GDM1 (cell line): Measurements from ENCODE around the gene CERK.
"Not testable (repeated sequence)": the region's sequence is repeated elsewhere in the genome, so short reads cannot be mapped to it uniquely, and the experiment has no call there.

ENCODE experiments used
- DNase-seq: peaks from one replicate; lab custom pipeline; 2025; lab: John Stamatoyannopoulos, UW

Gene CERK, protein sequence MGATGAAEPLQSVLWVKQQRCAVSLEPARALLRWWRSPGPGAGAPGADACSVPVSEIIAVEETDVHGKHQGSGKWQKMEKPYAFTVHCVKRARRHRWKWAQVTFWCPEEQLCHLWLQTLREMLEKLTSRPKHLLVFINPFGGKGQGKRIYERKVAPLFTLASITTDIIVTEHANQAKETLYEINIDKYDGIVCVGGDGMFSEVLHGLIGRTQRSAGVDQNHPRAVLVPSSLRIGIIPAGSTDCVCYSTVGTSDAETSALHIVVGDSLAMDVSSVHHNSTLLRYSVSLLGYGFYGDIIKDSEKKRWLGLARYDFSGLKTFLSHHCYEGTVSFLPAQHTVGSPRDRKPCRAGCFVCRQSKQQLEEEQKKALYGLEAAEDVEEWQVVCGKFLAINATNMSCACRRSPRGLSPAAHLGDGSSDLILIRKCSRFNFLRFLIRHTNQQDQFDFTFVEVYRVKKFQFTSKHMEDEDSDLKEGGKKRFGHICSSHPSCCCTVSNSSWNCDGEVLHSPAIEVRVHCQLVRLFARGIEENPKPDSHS

DNA sequence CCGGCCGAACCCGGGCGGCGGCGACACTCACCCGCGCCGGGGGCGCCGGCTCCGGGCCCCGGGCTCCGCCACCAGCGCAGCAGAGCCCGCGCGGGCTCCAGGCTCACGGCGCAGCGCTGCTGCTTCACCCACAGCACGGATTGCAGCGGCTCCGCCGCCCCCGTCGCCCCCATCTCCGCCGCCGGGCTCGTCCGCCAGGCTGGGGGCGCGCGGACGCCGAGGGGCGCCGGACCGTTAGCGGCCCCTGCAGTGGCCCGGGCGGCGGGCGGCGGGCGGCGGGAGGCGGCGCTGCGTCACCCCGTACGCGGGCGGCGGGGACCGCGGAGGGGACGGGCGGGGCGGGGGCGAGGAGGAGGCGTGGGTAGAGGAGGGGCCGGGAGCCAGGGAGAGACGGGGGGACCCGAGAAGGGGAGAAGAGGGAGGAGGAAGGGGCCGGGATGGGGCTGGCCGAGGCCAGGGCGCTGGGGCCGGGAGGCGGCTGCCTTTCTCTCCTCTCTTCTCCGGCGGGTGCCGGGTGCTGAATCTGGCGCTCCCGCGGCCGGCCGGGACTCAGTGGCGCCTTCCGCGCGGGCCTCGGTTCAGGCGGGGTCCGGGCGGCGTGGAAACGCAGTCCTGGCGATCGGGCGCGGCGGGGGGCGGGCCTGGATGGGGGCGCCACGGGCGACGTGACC, at the start of gene CERK:
CERK (minus strand) TSS at position 277 of the 671 bp plus-strand sequence; CDS start at position 173, 104 bp downstream.
- peak; percentile 55 for DNase-seq

DNA sequence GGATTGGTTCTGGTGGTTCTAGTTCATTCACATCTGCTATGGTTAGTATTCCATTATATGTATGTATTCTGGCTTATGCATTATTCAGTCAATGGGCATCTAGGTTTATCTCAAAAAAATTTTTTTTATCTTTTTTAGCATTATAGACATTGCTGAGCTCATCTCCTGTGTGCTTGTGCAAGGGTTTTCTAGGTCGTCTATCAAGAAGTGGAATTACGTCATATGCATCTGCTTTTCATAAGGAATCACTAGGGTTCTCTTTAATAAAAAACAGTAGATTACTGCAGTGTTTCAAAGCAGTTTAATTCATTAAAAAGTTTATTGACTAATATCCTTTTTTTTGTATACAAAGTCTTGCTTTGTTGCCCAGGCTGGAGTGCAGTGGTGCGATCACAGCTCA, 45.7 kb upstream of the CERK start:
- no peak for DNase-seq

DNA sequence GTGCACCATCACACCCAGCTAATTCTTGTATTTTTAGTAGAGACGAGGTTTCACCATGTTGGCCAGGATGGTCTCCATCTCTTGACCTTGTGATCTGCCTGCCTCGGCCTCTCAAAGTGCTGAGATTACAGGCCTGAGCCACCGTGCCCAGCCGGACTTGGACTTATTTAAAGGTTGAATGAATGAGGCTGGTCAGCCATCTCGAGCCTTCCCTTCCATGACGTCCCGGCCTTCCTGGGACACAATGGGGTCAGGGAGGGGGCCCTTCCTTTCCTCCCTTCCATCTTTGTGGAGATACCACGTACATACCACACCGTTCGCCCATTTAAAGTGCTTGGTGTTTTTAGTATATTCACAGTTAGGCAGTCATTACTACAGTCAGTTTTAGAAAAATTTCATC, 44.1 kb upstream of the CERK start:
- not testable (repeated sequence) for DNase-seq

DNA sequence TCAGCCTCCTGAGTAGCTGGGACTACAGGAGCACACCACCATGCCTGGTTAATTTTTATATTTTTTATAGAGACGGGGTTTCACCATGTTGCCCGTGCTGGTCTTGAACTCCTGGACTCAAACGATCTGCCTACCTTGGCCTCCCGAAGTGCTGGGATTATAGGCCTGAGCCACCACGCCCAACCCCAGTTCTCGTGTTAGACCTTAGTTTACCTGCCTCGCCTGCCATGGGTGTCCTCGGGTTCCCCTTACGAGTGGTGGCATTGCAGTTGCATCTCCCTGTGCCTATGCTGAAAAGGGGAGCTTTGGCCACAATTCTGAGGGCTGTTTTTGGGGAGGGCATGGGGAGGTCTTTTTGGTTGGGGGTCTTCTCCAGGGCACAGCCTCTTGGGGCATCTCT, 43.2 kb upstream of the CERK start:
- DNase-seq, result no peak

GRCh38 chr22:46780453-46780852, 42.4 kb upstream of the CERK start:
- no peak for DNase-seq

GRCh38 chr22:46779651-46780050, 41.6 kb upstream of the CERK start:
- no peak for DNase-seq

- no peak for DNase-seq
Measured at GRCh38 chr22:46779023-46779422, 41.0 kb upstream of the CERK start.

DNA sequence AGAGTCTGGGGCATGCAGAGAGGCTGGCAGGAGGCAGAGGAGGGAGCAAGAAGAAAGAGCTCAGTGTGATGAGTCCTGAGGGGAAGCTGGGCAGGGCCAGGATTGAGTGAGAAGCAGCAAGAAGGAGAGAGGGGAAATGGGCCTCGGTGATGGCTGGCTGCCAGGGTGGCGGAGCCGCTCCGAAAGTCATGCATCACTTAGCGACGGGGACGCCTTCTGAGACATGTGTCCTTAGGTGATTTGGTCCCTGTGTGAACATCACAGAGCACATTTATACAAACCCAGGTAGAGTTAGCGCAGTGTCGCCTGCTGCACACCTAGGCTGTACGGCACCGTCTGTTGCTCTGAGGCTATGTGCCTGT, 39.5 kb upstream of the CERK start:
- DNase-seq, result peak; percentile 39

DNA sequence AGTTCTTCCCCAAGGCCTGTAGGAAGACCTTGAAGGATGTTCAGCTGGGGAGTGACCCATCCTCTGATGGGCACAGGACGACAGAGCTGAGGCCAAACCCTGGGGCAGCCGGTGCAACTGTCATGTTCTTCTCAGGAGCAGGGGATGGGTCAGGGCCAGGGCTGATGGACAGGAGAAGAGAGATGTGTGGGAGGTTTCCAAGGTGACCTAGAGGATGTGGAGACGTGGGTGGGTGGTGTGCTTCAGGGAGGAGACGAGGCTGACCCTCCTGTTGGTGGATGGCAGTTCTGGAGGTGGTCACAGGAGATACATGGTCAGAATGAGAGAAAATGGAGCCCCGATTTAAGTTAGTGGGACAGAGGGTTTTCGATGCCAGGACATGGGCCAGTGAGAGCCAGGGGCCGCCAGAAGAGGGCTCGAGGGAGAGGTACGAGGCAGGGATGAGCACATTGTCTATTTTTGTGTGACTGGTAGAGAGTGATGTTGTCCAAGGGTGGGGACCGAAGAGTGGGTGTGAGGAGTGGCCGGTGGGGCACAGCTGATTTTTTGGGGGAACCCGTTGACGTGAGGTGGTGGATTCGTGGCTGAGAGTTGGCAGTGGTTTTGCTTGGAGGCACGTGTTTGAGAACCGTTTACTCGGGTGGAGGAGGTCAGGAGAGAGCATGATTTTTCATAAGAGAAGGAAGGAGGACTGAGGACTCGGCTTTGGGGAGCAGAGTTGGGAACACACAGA, 39.0 kb upstream of the CERK start:
- no peak for DNase-seq

DNA sequence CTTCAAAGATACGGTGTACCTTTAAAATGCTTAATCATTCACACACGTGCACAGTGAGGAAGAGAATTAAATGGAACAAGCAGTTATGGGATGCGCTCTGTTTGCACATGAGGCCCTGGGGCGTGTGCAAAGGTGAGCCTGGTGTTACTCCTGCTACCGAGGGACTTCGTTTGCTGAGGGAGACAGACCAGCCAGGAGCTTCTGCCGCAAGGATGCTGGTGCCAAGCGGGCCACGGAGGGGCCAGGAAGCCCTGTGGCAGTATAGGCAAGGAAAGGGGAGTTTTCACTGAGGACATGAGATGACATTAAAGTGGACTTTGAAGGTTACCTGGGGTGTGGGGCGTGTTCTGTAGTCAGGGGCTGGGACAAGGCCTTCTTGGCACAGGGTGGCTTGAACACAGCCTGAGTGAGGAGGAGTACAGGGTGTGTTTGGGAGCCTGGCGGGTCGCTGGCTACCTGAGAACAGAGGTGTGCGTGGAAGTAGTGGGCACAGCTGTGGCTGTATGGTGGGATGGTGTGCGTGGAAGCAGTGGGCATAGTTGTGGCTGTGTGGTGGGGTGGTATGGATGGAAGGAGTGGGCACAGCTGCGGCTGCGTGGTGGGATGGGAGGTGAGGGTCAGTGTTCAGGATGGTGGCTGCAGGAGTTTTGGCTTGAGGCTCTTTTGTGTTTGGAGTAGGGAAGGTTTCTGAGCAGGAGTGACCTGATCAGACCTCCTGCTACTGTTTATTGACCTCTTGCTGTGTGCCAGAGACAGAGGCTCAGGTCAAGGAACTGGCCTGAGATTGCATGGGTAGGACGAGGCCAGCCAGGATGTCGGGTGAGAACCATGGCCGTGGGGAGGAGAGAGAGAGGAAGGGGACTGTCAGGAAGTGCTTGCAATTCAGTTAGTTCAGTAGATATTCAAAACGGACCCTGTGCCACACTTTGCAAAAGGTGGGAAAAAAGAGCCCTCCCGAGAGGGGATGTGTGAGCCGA, 38.1 kb upstream of the CERK start:
- no peak for DNase-seq

DNA sequence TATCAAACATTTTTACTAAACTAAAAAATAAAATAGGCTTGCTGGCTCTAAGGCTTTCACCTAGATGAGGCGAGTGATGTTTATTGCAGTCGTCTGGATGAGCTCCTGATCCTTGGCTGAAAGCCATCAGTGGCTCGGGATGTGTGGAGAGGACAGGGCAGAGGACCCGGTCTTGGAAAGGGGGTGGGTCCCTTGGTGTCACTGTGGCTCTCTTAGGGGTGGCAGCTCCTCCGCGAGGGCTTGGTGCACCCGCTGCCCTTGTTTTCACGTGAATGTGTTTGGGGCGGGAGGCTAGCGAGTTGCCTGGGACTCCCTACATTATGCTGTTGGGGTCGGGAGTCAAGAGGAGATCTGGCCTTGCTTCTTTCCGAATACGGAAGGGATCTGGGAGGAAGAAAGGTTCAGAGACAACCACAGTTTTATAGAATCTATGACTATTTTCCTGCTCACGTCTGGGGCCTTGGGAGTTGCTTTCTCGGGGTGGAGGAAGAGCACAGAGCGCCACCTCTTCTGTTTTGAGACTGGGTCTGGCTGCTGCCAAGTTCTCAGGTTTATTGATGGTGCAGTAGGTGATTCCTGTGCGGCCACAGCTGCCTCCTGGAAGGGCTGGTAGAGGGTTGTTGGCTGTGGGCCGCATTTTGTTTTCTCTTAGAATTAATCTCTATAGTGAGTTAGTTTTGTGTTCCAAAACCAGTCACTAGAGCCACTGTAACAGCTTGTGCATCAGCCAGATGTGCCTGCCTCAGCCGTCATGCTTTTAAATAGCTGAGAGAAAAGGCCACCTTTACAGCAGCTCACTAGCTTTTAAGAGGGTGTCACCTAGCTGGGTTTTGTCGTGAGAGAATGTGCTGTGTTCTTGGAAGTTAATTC, 37.2 kb upstream of the CERK start:
- DNase-seq, result no peak

- DNase-seq, result no peak
Measured at GRCh38 chr22:46774253-46774979, 36.4 kb upstream of the CERK start.

DNA sequence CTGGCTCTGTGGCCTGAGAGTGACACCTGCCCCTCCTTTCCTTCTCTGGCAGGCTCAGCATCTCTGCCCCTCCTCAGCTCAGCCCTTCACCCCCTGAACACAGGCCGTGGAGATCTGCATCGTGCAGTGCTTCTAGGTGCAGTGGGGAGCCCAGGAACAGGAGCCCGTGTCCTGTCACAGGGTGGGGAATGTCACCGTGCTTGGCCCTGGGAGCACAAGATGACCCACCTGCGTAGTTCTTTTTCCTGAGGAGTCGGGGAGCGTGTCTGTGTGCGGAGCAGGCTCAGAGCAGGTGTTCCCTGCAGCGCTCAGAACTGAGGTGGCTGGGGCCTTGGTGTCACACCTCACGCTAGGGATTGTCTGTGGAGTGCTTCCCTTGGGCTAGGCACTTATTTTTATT, 35.0 kb upstream of the CERK start:
- DNase-seq, result no peak

DNA sequence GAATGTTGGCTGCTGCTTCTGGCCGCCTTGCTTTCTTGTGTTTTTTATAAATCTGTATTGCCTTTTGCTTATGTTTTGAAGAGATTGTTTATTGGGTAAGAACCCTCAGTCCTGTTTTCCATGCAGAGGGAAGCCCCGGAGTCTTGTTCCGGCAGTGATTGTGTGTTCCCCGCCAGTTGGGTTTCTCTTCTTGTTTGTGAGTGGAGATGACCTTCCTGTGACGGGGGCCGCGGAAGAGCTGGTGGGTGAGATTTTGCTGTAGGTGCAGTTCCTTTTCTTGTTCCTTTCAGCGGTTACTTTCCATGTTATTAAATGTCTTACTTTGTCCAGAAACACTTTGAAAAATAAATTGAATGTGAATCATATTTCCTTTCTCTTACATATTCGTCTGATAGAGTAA, 32.7 kb upstream of the CERK start:
- no peak for DNase-seq

DNA sequence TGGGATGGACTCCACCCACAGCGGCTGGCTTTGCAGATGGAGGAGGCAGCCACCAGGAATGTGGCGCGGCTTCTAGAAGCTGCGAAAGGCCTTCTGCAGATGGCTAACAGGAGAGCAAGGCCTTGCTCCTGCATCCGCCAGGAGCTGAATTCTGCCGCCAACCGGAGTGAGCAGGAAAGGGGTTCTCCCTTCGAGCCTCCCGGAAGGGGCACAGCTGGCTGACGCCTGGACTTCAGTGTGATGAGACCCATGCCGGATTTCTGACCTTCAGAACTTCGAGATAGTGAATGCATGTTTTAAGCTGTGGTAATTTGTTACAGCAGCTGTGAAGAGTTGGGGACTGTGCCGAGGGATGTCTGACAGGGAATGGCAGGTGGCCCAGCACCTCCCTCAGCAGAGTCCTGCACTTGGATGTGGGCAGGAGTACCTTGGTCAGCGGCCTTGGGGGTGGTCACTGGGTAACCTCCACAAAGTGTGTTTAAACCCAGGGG, 32.1 kb upstream of the CERK start:
- no peak for DNase-seq

DNA sequence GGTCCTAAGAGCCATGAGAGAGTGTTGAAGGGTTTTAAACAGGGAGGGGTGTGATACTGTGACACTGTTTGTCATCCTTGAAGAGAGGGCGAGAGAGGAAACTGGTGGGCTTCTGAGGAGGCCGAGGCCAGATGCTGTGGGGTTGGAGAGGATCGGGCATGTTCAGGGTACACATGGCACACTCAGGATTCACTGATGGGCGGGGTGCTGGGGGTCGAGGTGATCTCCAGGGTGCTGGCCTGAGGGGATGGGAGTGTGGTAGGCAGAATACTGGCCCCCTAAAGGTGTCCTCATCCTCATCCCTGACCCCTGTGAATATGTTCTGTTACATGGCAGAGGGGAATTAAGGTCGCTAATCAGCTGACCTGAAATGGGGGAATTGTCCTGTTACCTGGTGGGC, 31.7 kb upstream of the CERK start:
- DNase-seq, result no peak

DNA sequence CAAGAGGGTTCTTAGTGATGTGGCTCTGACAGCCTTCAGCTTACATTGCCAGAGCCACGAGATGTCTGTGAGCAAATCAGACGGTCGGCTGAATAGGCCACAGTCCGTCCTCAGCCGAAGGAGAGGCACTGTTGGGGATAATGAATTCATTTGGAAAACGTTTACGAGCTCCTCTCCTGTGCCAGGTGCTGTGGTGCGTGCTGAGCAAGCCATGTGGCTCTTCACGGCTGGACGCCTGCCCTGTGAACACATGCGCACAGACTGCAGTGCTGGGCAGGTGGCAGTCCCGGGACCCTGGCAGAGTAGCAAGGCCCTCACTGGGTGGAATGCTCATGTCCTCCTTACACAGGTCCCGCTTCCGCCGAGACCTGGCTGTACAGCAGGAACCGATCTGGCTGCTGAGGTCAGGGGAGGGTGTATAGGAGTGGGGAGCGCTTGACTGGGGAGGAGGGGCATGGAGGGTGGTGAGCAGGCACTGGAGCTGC, 31.2 kb upstream of the CERK start:
- DNase-seq, result no peak

DNA sequence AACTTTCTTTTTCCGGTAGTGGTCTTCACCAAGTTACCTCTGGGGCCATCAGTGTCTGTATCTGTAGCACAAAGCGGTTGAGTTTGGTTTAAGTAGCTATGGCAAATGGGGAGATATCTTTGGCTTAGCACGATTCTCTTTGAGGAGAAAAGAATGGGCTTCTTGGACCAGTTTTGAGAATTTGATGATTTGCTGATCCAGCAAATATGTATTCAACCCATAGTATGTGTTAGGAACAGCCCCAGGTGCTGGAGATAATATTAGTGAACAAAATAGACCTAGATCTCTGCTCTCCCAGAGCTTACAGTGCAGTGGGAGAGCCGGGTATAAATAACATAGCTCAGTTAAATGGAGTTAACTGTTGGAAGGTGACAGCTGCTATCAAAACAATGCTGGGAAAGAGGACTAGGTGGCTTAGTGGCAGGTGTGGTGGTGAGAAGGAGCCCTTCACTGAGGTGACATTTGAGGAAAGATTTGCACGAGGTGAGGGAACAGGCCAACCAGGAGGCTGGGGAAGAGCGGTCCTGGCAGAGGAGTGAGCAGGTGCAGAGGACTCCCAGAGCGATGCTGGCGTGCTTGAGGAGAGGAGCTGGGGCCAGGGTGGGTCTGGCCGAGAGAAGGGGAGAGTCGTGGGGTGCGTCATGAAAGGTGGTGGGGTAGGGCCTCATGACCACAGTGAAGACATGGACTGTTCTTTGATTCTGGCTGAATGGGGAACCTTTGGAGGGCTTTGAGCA, 29.4 kb upstream of the CERK start:
- DNase-seq, result no peak

GRCh38 chr22:46766611-46767010, 28.6 kb upstream of the CERK start:
- DNase-seq, result no peak
